ENCODE measurements around the gene PAQR7.

Gene PAQR7

DNA sequence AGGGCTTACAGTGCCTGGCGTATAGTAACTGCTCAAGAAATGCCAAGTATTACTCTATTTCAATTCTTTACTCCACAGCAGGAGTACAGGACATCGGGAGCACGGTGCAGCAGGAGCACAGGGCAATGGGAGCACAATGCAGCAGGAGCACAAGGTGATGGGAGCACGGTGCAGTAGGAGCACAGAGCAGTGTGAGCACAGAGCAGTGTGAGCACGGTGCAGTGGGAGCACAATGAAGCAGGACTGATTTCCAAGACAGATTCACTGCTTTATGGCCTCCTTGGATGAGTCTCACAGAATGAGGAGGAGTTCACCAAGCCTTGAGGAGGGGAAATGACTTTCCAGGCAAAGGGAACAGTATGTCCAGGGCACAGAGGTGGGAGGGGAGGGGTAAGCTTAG lies 5.0 kb upstream of the PAQR7 start:
- no peaks in the 10 kb centered on the region for H3K27me3 ChIP-seq (ENCODE audit: control insufficient read depth in 1 of 2, insufficient read depth in 2 of 2, low read length in 2 of 2)
- H3K36me3 ChIP-seq (ENCODE audit: insufficient read depth, low read length), result no peaks in the 10 kb centered on the region
- no peak overlapping the region for H3K27ac ChIP-seq (ENCODE audit: low read depth, low read length)
- peaks cover 8% of the 10 kb centered on the region for H3K4me1 ChIP-seq (ENCODE audit: insufficient read depth, low read length)
- no peaks in the 10 kb centered on the region for H3K9me3 ChIP-seq (ENCODE audit: low read length)
- no peak overlapping the region for H3K4me3 ChIP-seq (ENCODE audit: low read depth in 1 of 2, low read length in 2 of 2)
- H3K9ac ChIP-seq (ENCODE audit: low read length), result no peak overlapping the region

DNA sequence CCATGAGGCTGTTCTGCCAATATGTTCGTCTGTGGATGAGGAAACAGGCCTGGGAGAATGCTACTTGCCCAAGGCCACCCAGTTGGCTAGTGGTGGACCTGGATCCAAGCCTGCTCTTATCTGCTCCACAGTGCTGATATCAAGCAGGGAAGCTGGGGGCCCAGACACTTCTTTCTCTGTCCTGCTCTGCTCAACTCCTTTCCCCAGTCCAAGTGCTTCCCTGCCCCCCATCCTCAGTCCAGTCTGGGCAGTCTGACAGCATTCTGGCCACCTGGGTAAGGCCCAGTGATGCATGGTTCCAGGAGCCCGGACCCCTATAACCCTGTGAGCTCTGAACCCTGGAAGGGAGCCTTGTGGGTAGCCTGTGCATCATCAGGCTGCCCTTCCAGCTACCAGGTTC lies 4.2 kb upstream of the PAQR7 start:
- H3K27me3 ChIP-seq (ENCODE audit: control insufficient read depth in 1 of 2, insufficient read depth in 2 of 2, low read length in 2 of 2), result no peaks in the 10 kb centered on the region
- H3K27ac ChIP-seq (ENCODE audit: low read depth, low read length), result no peak overlapping the region
- H3K4me3 ChIP-seq (ENCODE audit: low read depth in 1 of 2, low read length in 2 of 2), result no peak overlapping the region
- no peak overlapping the region for H3K9ac ChIP-seq (ENCODE audit: low read length)
- H3K36me3 ChIP-seq (ENCODE audit: insufficient read depth, low read length), result no peaks in the 10 kb centered on the region
- peaks cover 10% of the 10 kb centered on the region for H3K4me1 ChIP-seq (ENCODE audit: insufficient read depth, low read length)
- no peaks in the 10 kb centered on the region for H3K9me3 ChIP-seq (ENCODE audit: low read length)

DNA sequence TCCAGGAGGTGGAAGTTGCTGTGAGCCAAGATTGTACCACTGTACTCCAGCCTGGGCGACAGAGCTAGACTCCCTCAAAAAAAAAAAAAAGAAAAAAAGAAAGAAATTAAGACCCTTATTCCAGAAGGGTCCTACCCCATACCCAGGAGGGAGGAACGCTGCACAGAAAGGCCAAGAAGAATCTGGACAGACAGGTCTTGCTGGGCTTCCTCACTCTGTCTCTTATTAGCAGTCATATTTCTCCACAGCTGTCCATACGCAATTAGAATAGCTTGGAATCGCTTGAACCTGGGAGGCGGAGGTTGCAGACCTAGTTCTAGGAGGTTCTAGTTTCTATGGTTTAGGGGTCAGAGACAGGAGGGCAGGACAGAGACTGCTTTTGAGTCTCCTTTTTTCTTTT lies 3.2 kb upstream of the PAQR7 start:
- no peak overlapping the region for H3K27ac ChIP-seq (ENCODE audit: low read depth, low read length)
- no peaks in the 10 kb centered on the region for H3K27me3 ChIP-seq (ENCODE audit: control insufficient read depth in 1 of 2, insufficient read depth in 2 of 2, low read length in 2 of 2)
- no peak overlapping the region for H3K9ac ChIP-seq (ENCODE audit: low read length)
- no peaks in the 10 kb centered on the region for H3K36me3 ChIP-seq (ENCODE audit: insufficient read depth, low read length)
- H3K9me3 ChIP-seq (ENCODE audit: low read length), result no peaks in the 10 kb centered on the region
- peaks cover 15% of the 10 kb centered on the region for H3K4me1 ChIP-seq (ENCODE audit: insufficient read depth, low read length)
- H3K4me3 ChIP-seq (ENCODE audit: low read depth in 1 of 2, low read length in 2 of 2), result no peak overlapping the region

DNA sequence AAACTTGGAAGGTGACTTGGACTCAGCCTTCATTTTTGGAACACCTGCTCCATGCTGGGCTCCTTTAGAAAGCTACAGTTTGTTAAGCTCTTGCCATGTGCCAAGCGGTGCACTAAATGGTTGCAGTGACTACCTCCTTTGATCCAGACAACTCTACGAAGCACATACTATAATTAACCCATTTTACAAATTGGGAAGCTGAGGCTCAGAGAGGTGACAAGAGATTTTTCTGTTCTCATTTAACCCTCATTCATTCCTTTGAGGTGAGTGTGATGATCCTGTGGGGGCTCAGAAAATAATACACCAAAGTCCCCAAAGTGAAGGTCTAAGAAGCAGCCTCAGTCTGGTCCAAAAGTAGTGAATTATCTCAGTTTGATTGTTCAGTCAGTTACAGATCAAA lies 1.6 kb upstream of the PAQR7 start:
- Histone ChIP-seq H3K27me3 (ENCODE audit: control insufficient read depth in 1 of 2, insufficient read depth in 2 of 2, low read length in 2 of 2) (no peaks in the 10 kb centered on the region), H3K9me3 (ENCODE audit: low read length) (no peaks in the 10 kb centered on the region), H3K27ac (ENCODE audit: low read depth, low read length) (no peak overlapping the region), H3K4me3 (ENCODE audit: low read depth in 1 of 2, low read length in 2 of 2) (no peak overlapping the region), H3K9ac (ENCODE audit: low read length) (no peak overlapping the region), H3K36me3 (ENCODE audit: insufficient read depth, low read length) (no peaks in the 10 kb centered on the region), H3K4me1 (ENCODE audit: insufficient read depth, low read length) (peaks cover 19% of the 10 kb centered on the region)

DNA sequence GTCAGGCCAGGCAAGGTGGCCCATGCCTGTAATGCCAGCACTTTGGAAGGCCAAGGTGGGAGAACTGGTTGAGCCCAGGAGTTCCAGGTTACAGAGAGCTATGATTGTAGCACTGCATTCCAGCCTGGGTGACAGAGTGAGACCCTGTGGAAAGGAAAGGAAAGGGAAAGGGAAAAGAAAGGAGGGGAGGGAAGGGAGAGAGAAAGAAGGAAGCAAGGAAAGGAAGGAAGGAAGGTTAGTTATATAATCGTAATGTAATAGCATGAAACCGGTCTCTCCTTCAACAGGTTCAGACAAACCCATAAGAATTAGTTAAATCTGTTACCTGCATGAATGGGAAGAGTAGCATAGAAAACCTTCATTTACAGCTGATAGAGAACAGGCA lies 1.2 kb upstream of the PAQR7 start:
- Histone ChIP-seq H3K4me3 (ENCODE audit: low read depth in 1 of 2, low read length in 2 of 2) (no peak overlapping the region), H3K4me1 (ENCODE audit: insufficient read depth, low read length) (peaks cover 23% of the 10 kb centered on the region), H3K27ac (ENCODE audit: low read depth, low read length) (no peak overlapping the region), H3K27me3 (ENCODE audit: control insufficient read depth in 1 of 2, insufficient read depth in 2 of 2, low read length in 2 of 2) (no peaks in the 10 kb centered on the region), H3K36me3 (ENCODE audit: insufficient read depth, low read length) (no peaks in the 10 kb centered on the region), H3K9ac (ENCODE audit: low read length) (no peak overlapping the region), H3K9me3 (ENCODE audit: low read length) (no peaks in the 10 kb centered on the region)

DNA sequence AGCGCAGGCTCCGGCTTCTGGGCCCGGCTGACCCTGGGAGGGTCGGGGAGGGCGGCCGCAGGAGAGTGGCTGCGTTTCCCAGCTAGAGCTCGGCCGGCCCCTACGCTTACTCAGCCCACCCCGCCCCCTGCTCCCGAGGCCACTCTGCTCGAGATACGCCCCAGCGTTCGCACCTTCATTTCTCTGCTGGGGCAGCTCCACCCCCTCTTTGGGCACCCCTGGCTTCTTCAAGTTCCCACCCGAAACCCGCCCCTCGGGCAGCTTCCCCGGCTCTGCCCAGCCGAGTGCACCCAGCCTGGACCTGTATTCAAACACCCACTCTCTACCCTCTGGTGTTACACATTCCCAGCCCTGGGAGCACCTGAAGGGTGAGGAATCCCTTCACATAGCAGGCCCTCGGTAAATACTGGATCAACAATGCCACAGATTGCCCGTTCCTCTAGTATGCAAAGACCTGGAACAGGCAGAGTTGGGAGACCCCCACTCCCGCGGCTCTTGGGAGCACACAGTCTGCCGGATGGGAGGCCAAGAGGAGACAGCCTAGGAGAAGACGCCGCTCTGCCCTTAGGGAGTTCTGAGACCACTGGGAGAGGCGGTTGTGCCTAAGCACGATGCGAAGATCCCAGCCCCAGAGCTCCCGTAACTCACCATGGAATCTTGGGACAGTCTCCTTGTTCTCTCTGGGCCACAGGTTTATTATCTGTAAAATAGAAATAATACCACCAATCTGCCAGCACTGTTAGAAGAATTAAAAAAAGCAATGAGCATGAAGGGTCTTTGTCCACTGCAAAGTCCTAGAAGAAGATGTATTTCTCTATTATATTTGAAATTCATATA lies 566 bp upstream of the PAQR7 start:
- Histone ChIP-seq H3K36me3 (ENCODE audit: insufficient read depth, low read length) (no peaks in the 10 kb centered on the region), H3K27me3 (ENCODE audit: control insufficient read depth in 1 of 2, insufficient read depth in 2 of 2, low read length in 2 of 2) (no peaks in the 10 kb centered on the region), H3K9me3 (ENCODE audit: low read length) (no peaks in the 10 kb centered on the region), H3K27ac (ENCODE audit: low read depth, low read length) (peak overlapping the region; percentile 73), H3K9ac (ENCODE audit: low read length) (no peak overlapping the region), H3K4me3 (ENCODE audit: low read depth in 1 of 2, low read length in 2 of 2) (peak overlapping the region; percentile 55 to 80), H3K4me1 (ENCODE audit: insufficient read depth, low read length) (peaks cover 29% of the 10 kb centered on the region)

DNA sequence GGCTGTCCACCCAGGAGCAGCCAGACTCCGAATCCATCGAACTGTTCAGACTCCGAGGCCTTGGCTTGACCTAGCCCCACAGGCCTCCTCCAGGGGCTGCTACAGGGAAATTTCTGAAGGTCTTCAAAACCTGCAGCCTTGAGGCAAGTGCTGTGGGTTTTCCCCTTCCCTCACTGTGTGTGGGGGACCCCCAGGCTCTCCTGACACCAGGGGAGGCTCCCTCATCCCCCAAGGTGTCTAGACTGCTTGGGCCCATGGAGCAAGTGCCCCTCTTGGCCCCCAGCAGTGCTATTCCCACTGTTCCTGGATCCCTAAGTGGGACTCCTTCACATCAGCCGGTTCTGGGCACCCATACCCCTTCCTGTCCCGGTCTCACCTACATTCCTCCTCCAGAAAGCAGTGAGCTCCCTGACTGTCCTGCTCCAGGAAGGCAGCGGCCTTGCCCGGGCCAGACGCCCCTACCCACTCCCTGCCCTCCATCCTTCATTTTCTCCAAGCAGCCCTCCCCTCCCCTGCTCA lies 814 bp downstream of the PAQR7 start:
- H3K4me1 ChIP-seq (ENCODE audit: insufficient read depth, low read length), result peaks cover 32% of the 10 kb centered on the region
- H3K36me3 ChIP-seq (ENCODE audit: insufficient read depth, low read length), result peaks cover 5% of the 10 kb centered on the region
- H3K27ac ChIP-seq (ENCODE audit: low read depth, low read length), result peak overlapping the region; percentile 72
- H3K9me3 ChIP-seq (ENCODE audit: low read length), result no peaks in the 10 kb centered on the region
- H3K27me3 ChIP-seq (ENCODE audit: control insufficient read depth in 1 of 2, insufficient read depth in 2 of 2, low read length in 2 of 2), result no peaks in the 10 kb centered on the region
- peak overlapping the region; percentile 50 for H3K9ac ChIP-seq (ENCODE audit: low read length)
- peak overlapping the region; percentile 75 to 80 for H3K4me3 ChIP-seq (ENCODE audit: low read depth in 1 of 2, low read length in 2 of 2)

DNA sequence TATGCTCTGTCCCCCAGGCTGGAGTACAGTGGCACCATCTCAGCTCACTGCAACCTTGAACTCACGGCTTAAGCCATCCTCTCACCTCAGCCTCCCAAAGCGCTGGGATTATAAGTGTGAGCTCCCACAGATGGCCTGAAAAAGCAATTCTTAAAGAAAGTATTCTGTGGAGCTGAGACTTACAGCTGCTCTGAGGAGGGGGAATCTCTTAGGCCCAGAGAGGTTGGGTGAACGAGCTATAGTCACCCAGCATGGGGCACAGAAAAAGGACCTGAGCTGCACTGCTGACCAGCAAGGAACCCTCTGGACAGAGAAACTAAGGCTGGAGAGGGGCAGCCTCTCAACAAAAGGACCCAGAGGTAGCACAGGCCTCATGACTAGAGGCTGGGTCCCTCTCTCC lies 1.3 kb downstream of the PAQR7 start:
- Histone ChIP-seq H3K9me3 (ENCODE audit: low read length) (no peaks in the 10 kb centered on the region), H3K36me3 (ENCODE audit: insufficient read depth, low read length) (peaks cover 5% of the 10 kb centered on the region), H3K27me3 (ENCODE audit: control insufficient read depth in 1 of 2, insufficient read depth in 2 of 2, low read length in 2 of 2) (no peaks in the 10 kb centered on the region), H3K9ac (ENCODE audit: low read length) (no peak overlapping the region), H3K4me1 (ENCODE audit: insufficient read depth, low read length) (peaks cover 32% of the 10 kb centered on the region), H3K4me3 (ENCODE audit: low read depth in 1 of 2, low read length in 2 of 2) (peak overlapping the region; percentile 75 to 80), H3K27ac (ENCODE audit: low read depth, low read length) (peak overlapping the region; percentile 19)

DNA sequence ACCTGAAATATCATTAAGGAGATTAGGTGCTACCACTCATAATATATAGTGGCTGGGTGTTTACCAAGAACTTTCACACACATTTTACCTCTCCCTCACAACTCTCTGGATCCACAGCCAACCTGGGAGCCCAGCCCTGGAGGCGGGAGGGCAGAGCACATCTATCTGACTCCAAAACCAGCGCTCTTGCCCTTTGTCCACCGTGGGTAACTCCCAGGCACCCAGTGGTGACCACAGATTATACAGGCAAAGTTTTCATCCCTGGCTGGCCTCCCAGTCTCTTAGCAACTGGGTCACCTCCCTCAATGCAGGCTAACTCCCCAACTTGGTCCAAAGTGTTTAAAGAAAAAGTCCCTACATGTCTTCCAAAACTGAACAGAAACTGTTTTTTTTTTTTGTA lies 2.4 kb downstream of the PAQR7 start:
- Histone ChIP-seq H3K27me3 (ENCODE audit: control insufficient read depth in 1 of 2, insufficient read depth in 2 of 2, low read length in 2 of 2) (no peaks in the 10 kb centered on the region), H3K9me3 (ENCODE audit: low read length) (no peaks in the 10 kb centered on the region), H3K9ac (ENCODE audit: low read length) (no peak overlapping the region), H3K36me3 (ENCODE audit: insufficient read depth, low read length) (peaks cover 7% of the 10 kb centered on the region), H3K4me1 (ENCODE audit: insufficient read depth, low read length) (peaks cover 32% of the 10 kb centered on the region), H3K27ac (ENCODE audit: low read depth, low read length) (no peak overlapping the region), H3K4me3 (ENCODE audit: low read depth in 1 of 2, low read length in 2 of 2) (no peak overlapping the region)

DNA sequence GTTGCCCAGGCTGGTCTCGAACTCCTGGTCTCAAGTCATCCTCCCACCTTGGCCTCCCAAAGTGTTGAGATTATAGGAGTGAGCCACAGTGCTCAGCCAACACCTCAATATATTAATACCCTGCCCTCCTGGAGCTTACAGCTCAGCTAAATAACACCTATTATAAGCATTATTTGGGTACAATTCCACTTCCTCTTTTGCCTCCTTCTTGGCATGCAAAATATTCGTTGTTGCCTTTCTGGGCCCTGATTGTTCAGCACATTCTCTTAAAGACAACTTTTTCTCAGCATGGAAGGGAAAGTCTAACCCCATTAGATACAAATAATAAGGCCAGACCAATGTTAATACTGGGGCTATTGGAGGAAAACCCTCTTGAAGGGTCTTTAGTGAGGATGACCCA lies 2.8 kb downstream of the PAQR7 start:
- peaks cover 10% of the 10 kb centered on the region for H3K36me3 ChIP-seq (ENCODE audit: insufficient read depth, low read length)
- peaks cover 32% of the 10 kb centered on the region for H3K4me1 ChIP-seq (ENCODE audit: insufficient read depth, low read length)
- no peaks in the 10 kb centered on the region for H3K27me3 ChIP-seq (ENCODE audit: control insufficient read depth in 1 of 2, insufficient read depth in 2 of 2, low read length in 2 of 2)
- H3K4me3 ChIP-seq (ENCODE audit: low read depth in 1 of 2, low read length in 2 of 2), result no peak overlapping the region
- no peaks in the 10 kb centered on the region for H3K9me3 ChIP-seq (ENCODE audit: low read length)
- H3K27ac ChIP-seq (ENCODE audit: low read depth, low read length), result no peak overlapping the region
- no peak overlapping the region for H3K9ac ChIP-seq (ENCODE audit: low read length)

DNA sequence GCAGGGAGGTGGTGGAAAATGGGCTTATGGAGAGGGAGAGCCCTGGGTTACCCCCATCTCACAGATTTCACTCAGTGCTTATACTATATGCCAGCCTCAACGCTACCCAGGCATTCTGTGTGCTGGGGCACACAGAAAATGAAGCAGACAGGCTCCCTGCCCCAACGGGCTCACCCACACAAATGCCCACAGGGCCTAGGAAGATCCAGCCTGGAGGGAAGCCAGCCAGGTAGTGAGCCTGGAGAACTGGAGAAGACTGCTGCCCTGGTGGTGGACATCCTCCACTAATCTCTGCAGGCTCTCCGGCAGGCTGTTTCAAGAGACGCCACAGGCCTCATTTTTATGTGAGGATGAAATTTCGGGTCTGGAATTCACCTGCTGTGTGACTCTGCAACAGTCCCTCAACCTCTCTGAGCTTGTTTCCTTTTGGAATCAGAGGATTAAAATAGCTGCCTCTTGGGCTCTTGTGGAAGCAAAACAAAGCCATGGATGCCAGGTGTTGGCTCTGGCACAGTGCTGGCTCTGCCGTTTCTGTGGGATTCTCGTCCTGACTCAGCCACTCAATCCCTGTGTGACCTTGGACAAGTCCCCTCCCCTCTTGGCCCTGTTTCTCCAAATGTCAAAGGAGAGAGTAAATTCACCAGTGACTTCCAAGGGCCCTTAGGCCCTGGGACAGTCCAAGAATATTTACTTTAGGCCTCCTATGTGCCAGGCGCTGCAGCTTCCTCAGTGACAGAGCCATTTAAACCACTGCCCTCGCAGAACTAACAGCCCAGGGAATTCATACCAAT lies 3.6 kb downstream of the PAQR7 start:
- Histone ChIP-seq H3K9ac (ENCODE audit: low read length) (no peak overlapping the region), H3K9me3 (ENCODE audit: low read length) (no peaks in the 10 kb centered on the region), H3K4me3 (ENCODE audit: low read depth in 1 of 2, low read length in 2 of 2) (no peak overlapping the region), H3K36me3 (ENCODE audit: insufficient read depth, low read length) (peaks cover 10% of the 10 kb centered on the region), H3K27me3 (ENCODE audit: control insufficient read depth in 1 of 2, insufficient read depth in 2 of 2, low read length in 2 of 2) (no peaks in the 10 kb centered on the region), H3K27ac (ENCODE audit: low read depth, low read length) (no peak overlapping the region), H3K4me1 (ENCODE audit: insufficient read depth, low read length) (peaks cover 32% of the 10 kb centered on the region)
